HCT116 (cell line): ENCODE measurements around the gene GALNT2. TPM values are rescaled to one million over a fixed set of nuclear protein-coding genes. Genes with fewer than 3 reads are reported as not detected.

ENCODE experiments used
- ATAC-seq: fragments of 200-7000 bp; cut with Tn5 transposase; 2 replicates; pipeline ENCODE4 v1.9.1; 2020; ENCODE audit warnings: mild to moderate bottlenecking, moderate library complexity
- BruUV-seq: library from RNA; stranded (reverse); fragments of 400-500 nt; replicated peaks from 2 replicates; lab custom pipeline; 2021; lab: Mats Ljungman, UMichigan
- CTCF ChIA-PET: fragments of 300-600 bp; sonication (Branson Sonifier 250); formaldehyde crosslinking; loops from one replicate; lab custom pipeline; 2021; ENCODE audit warnings: antibody characterized with exemption; lab: Charles Lee
- POLR2A ChIA-PET: fragments of 300-600, 350-600 bp; sonication (Branson Sonifier 250); formaldehyde crosslinking; loops from one replicate; lab custom pipeline; 2021; ENCODE audit warnings: antibody characterized with exemption; lab: Charles Lee
- RAD21 ChIA-PET, 2 experiments: fragments of 300-600 bp; sonication (Branson Sonifier 250); formaldehyde crosslinking; loops; one replicate each; lab custom pipeline; 2023; ENCODE audit warnings: low total read pairs in 2 of 2; ENCODE audit not compliant: uncharacterized antibody in 2 of 2, unreplicated experiment in 2 of 2, low non-redundant PET in 1 of 2; lab: Charles Lee
- DNase-seq: peaks from one replicate; pipeline ENCODE4 v3.0.0-alpha.2; 2010; ENCODE audit warnings: low read depth, low spot score
- H2AFZ ChIP-seq: fragments of 200-600 bp; shearing (Covaris generic), sonication (generic); 2 replicates; pipeline ENCODE4 v1.6.1; 2017; ENCODE audit warnings: low read depth, mixed run types, mixed read lengths, antibody characterized with exemption, low read length; ENCODE audit not compliant: poor library complexity, severe bottlenecking
- H3K27ac ChIP-seq: 2 replicates; pipeline ENCODE4 v1.5.1; 2012; ENCODE audit warnings: low read depth, low read length
- H3K27me3 ChIP-seq: fragments of 200-600 bp; sonication (generic); 2 replicates; pipeline ENCODE4 v1.6.1; 2016; ENCODE audit warnings: mixed run types, low read length, mixed read lengths; ENCODE audit not compliant: insufficient read depth
- H3K36me3 ChIP-seq, 2 experiments: fragments of 200-500 bp in 1 of 2; fragments of 200-600 bp in 1 of 2; sonication (Bioruptor generic) in 1 of 2; sonication (generic) in 1 of 2; 2 replicates each; pipeline versions ENCODE4 v1.5.1 to v1.6.1; 2014 to 2016; ENCODE audit warnings: low read length in 2 of 2, inconsistent platforms in 1 of 2, mixed read lengths in 1 of 2, mixed run types in 1 of 2; ENCODE audit not compliant: insufficient read depth in 2 of 2, control insufficient read depth in 1 of 2
- H3K4me1 ChIP-seq, 2 experiments: fragments of 200-600 bp in 1 of 2; sonication (generic) in 1 of 2; 2 replicates each; pipeline versions ENCODE4 v1.5.1 to v1.6.1; 2012 to 2017; ENCODE audit warnings: low read length in 2 of 2, inconsistent platforms in 1 of 2, mild to moderate bottlenecking in 1 of 2, mixed read lengths in 1 of 2, mixed run types in 1 of 2, moderate library complexity in 1 of 2; ENCODE audit not compliant: insufficient read depth in 2 of 2, control insufficient read depth in 1 of 2
- H3K4me2 ChIP-seq: fragments of 200-600 bp; sonication (generic); 2 replicates; pipeline ENCODE4 v1.6.1; 2017; ENCODE audit warnings: mixed run types, low read length, mixed read lengths
- H3K4me3 ChIP-seq, 2 experiments: fragments of 200-600 bp in 1 of 2; sonication (generic) in 1 of 2; replicated peaks in 1 of 2; 2 replicates each; pipeline ENCODE4 v1.5.1; 2011 to 2016; ENCODE audit warnings: low read length in 2 of 2, control low read depth in 1 of 2, low read depth in 1 of 2, mild to moderate bottlenecking in 1 of 2, mixed read lengths in 1 of 2, mixed run types in 1 of 2
- H3K79me2 ChIP-seq: fragments of 200-600 bp; sonication (generic); 2 replicates; pipeline ENCODE4 v1.6.1; 2017; ENCODE audit warnings: mild to moderate bottlenecking, mixed run types, low read length, moderate library complexity, mixed read lengths; ENCODE audit not compliant: insufficient read depth
- H3K9ac ChIP-seq: fragments of 200-600 bp; sonication (generic); 2 replicates; pipeline ENCODE4 v1.6.1; 2016; ENCODE audit warnings: low read length, mixed read lengths
- H3K9me2 ChIP-seq: fragments of 200-600 bp; sonication (generic), shearing (Covaris generic); 2 replicates; pipeline ENCODE4 v1.6.1; 2017; ENCODE audit warnings: mixed run types, mild to moderate bottlenecking, moderate library complexity; ENCODE audit not compliant: insufficient read depth
- H3K9me3 ChIP-seq, 2 experiments: fragments of 200-500 bp in 1 of 2; fragments of 200-600 bp in 1 of 2; sonication (Bioruptor generic) in 1 of 2; sonication (generic) in 1 of 2; 2 replicates each; pipeline ENCODE4 v1.6.1; 2014 to 2017; ENCODE audit warnings: low read length in 2 of 2, mixed read lengths in 2 of 2, inconsistent platforms in 1 of 2, low read depth in 1 of 2, mild to moderate bottlenecking in 1 of 2, mixed run types in 1 of 2, moderate library complexity in 1 of 2; ENCODE audit not compliant: control insufficient read depth in 1 of 2, insufficient read depth in 1 of 2
- H4K20me1 ChIP-seq: fragments of 200-600 bp; sonication (generic), shearing (Covaris generic); 2 replicates; pipeline ENCODE4 v1.6.1; 2017; ENCODE audit warnings: mixed run types, mild to moderate bottlenecking, moderate library complexity; ENCODE audit not compliant: insufficient read depth
- CBX3 ChIP-seq: IDR thresholded peaks from 2 replicates; pipeline ENCODE4 v1.6.1; 2012; ENCODE audit warnings: low read depth
- EGR1 ChIP-seq: IDR thresholded peaks from 2 replicates; pipeline ENCODE4 v1.6.1; 2012; ENCODE audit warnings: low read depth
- ELF1 ChIP-seq: IDR thresholded peaks from 2 replicates; pipeline ENCODE4 v1.6.1; 2012; ENCODE audit warnings: low read depth, borderline replicate concordance
- EZH2phosphoT487 ChIP-seq: fragments of 200-600 bp; IDR thresholded peaks from 2 replicates; pipeline ENCODE4 v1.6.1; 2018; ENCODE audit warnings: antibody characterized with exemption, borderline replicate concordance
- FOSL1 ChIP-seq: IDR thresholded peaks from 2 replicates; pipeline ENCODE4 v1.6.1; 2012; ENCODE audit warnings: low read depth
- JUND ChIP-seq: IDR thresholded peaks from 2 replicates; pipeline ENCODE4 v1.6.1; 2012
- POLR2A ChIP-seq: IDR thresholded peaks from 2 replicates; pipeline ENCODE4 v1.7.0; 2011; ENCODE audit warnings: borderline replicate concordance; ENCODE audit not compliant: insufficient read depth, insufficient read length; ENCODE audit errors: extremely low read depth
- RAD21 ChIP-seq: IDR thresholded peaks from 2 replicates; pipeline ENCODE4 v1.6.1; 2012; ENCODE audit warnings: low read depth, mild to moderate bottlenecking
- SP1 ChIP-seq: IDR thresholded peaks from 2 replicates; pipeline ENCODE4 v1.6.1; 2012; ENCODE audit warnings: low read depth
- intact Hi-C: fragments of 100-400 bp; cut with micrococcal nuclease; formaldehyde crosslinking; loops from 2 replicates; pipeline ENCODE4 v1.10.0; 2022
- total RNA-seq: library from RNA; stranded (reverse); gene quantifications from one replicate; pipeline ENCODE4 v1.2.1, GENCODE V29; 2021; ENCODE audit not compliant: unreplicated experiment
- TF ChIP-seq, protein P1 (sequence below): IDR thresholded peaks from 2 replicates; pipeline ENCODE4 v1.6.1; 2011; ENCODE audit warnings: mild to moderate bottlenecking, low read length, moderate library complexity; ENCODE audit not compliant: insufficient replicate concordance; ENCODE audit errors: extremely low read depth
- TF ChIP-seq, protein P2 (sequence below), 3 experiments: fragments of 200-600 bp in 1 of 3; sonication (generic) in 1 of 3; IDR thresholded peaks in 2 of 3; conservative IDR thresholded peaks in 1 of 3; 2 replicates each; pipeline ENCODE4 v1.5.1; 2012 to 2017; ENCODE audit warnings: low read depth in 2 of 3, low read length in 2 of 3, antibody characterized with exemption in 1 of 3, borderline replicate concordance in 1 of 3, control low read depth in 1 of 3, mild to moderate bottlenecking in 1 of 3, mixed read lengths in 1 of 3, mixed run types in 1 of 3, moderate library complexity in 1 of 3; ENCODE audit not compliant: insufficient read depth in 1 of 3
- TF ChIP-seq, protein P3 (sequence below): IDR thresholded peaks from 2 replicates; pipeline ENCODE4 v1.6.1; 2012; ENCODE audit warnings: low read depth

The GALNT2 gene
- total RNA-seq, 1 experiment from 2014 or later, result 40.8 TPM

DNA sequence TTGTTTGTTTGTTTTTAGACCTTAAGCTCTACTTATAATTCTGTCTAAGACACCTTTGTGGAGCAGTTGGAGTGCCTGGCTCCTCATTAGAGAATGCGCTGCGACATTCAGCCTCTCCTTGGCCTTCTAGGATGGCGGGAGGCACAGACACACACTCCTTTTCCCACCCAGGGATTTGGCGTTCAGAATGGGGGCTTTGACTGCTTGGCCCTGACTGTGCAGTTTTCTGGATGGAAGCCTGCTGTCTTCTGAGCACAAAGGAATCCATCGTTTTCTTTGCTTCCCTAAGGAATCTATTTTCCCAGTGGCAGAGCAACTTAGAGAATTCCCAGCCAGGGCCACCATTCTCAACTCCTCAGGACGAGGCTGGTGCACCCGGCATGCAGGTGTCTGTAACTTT lies 83.6 kb downstream of the GALNT2 start:
- no peaks in the 10 kb centered on the region for H3K27me3 ChIP-seq
- H3K9ac ChIP-seq, result no peak overlapping the region
- no peaks in the 10 kb centered on the region for H3K4me1 ChIP-seq
- H4K20me1 ChIP-seq, result no peaks in the 10 kb centered on the region
- no TSS peak for BruUV-seq
- H3K9me3 ChIP-seq, result no peaks in the 10 kb centered on the region
- CTCF ChIA-PET, result no interaction called here
- no peak overlapping the region for H3K4me3 ChIP-seq
- H2AFZ ChIP-seq, result no peak overlapping the region
- no peaks in the 10 kb centered on the region for H3K36me3 ChIP-seq
- ATAC-seq (no peak), DNase-seq (no peak)
- H3K4me2 ChIP-seq, result no peak overlapping the region
- H3K9me2 ChIP-seq, result no peaks in the 10 kb centered on the region
- no peak overlapping the region for H3K27ac ChIP-seq
- POLR2A ChIA-PET, result no interaction called here
- peaks cover 2% of the 10 kb centered on the region; the same call in 1 of the 2 replicates for H3K79me2 ChIP-seq
- intact Hi-C loops, result no loop called here
- no peak for TF ChIP-seq FOSL1
- no peak for TF ChIP-seq SP1
- TF ChIP-seq, protein P1, sequence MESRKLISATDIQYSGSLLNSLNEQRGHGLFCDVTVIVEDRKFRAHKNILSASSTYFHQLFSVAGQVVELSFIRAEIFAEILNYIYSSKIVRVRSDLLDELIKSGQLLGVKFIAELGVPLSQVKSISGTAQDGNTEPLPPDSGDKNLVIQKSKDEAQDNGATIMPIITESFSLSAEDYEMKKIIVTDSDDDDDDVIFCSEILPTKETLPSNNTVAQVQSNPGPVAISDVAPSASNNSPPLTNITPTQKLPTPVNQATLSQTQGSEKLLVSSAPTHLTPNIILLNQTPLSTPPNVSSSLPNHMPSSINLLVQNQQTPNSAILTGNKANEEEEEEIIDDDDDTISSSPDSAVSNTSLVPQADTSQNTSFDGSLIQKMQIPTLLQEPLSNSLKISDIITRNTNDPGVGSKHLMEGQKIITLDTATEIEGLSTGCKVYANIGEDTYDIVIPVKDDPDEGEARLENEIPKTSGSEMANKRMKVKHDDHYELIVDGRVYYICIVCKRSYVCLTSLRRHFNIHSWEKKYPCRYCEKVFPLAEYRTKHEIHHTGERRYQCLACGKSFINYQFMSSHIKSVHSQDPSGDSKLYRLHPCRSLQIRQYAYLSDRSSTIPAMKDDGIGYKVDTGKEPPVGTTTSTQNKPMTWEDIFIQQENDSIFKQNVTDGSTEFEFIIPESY, result no peak
- TF ChIP-seq EGR1, result no peak
- TF ChIP-seq, protein P2, sequence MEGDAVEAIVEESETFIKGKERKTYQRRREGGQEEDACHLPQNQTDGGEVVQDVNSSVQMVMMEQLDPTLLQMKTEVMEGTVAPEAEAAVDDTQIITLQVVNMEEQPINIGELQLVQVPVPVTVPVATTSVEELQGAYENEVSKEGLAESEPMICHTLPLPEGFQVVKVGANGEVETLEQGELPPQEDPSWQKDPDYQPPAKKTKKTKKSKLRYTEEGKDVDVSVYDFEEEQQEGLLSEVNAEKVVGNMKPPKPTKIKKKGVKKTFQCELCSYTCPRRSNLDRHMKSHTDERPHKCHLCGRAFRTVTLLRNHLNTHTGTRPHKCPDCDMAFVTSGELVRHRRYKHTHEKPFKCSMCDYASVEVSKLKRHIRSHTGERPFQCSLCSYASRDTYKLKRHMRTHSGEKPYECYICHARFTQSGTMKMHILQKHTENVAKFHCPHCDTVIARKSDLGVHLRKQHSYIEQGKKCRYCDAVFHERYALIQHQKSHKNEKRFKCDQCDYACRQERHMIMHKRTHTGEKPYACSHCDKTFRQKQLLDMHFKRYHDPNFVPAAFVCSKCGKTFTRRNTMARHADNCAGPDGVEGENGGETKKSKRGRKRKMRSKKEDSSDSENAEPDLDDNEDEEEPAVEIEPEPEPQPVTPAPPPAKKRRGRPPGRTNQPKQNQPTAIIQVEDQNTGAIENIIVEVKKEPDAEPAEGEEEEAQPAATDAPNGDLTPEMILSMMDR (IDR thresholded peaks at IDR 0.05 in 2 of 3, conservative IDR thresholded peaks at IDR 0.05 in 1 of 3; ENCODE audit: borderline replicate concordance in 1 of 3, insufficient read depth in 1 of 3, low read depth in 2 of 3, low read length in 2 of 3), result no peak
- no peak for TF ChIP-seq JUND
- TF ChIP-seq ELF1, result no peak
- TF ChIP-seq POLR2A, result no peak
- TF ChIP-seq CBX3, result no peak
- no peak for TF ChIP-seq RAD21
- TF ChIP-seq, protein P3, sequence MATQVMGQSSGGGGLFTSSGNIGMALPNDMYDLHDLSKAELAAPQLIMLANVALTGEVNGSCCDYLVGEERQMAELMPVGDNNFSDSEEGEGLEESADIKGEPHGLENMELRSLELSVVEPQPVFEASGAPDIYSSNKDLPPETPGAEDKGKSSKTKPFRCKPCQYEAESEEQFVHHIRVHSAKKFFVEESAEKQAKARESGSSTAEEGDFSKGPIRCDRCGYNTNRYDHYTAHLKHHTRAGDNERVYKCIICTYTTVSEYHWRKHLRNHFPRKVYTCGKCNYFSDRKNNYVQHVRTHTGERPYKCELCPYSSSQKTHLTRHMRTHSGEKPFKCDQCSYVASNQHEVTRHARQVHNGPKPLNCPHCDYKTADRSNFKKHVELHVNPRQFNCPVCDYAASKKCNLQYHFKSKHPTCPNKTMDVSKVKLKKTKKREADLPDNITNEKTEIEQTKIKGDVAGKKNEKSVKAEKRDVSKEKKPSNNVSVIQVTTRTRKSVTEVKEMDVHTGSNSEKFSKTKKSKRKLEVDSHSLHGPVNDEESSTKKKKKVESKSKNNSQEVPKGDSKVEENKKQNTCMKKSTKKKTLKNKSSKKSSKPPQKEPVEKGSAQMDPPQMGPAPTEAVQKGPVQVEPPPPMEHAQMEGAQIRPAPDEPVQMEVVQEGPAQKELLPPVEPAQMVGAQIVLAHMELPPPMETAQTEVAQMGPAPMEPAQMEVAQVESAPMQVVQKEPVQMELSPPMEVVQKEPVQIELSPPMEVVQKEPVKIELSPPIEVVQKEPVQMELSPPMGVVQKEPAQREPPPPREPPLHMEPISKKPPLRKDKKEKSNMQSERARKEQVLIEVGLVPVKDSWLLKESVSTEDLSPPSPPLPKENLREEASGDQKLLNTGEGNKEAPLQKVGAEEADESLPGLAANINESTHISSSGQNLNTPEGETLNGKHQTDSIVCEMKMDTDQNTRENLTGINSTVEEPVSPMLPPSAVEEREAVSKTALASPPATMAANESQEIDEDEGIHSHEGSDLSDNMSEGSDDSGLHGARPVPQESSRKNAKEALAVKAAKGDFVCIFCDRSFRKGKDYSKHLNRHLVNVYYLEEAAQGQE, result no peak
- TF ChIP-seq EZH2phosphoT487, result no peak
- RAD21 ChIA-PET, result no interaction called here
